H1 (cell line): ENCODE data around the gene CCN6. TPM values are rescaled to one million over a fixed set of nuclear protein-coding genes. Genes with fewer than 3 reads are reported as not detected.

Source experiments
- CTCF ChIA-PET: fragments of 300-600 bp; sonication (Branson Sonifier 250); formaldehyde crosslinking; loops from one replicate; lab custom pipeline; 2021; ENCODE audit not compliant: partially characterized antibody; lab: Charles Lee
- POLR2A ChIA-PET: fragments of 300-600 bp; sonication (Branson Sonifier 250); formaldehyde crosslinking; loops from one replicate; lab custom pipeline; 2021; ENCODE audit warnings: inconsistent platforms; ENCODE audit not compliant: partially characterized antibody; lab: Charles Lee
- DNase-seq, 2 experiments: peaks; one replicate each; pipeline versions ENCODE4 v3.0.0 to v3.0.0-alpha.2; 2010 to 2022; ENCODE audit warnings: low spot score in 2 of 2, low read depth in 1 of 2, mixed read lengths in 1 of 2
- FAIRE-seq: peaks from 2 replicates; lab custom pipeline; 2011; peaks lifted over from hg19 to GRCh38; lab: Jason Lieb, UNC
- H2AFZ ChIP-seq: 2 replicates; pipeline ENCODE4 v1.8.1; 2012; ENCODE audit warnings: low read length, inconsistent platforms
- H2AK5ac ChIP-seq: 2 replicates; pipeline ENCODE4 v1.6.1; 2013; ENCODE audit warnings: low read depth, low read length
- H2BK120ac ChIP-seq: replicated peaks from 2 replicates; pipeline ENCODE3; 2013; ENCODE audit warnings: low read depth, low read length, inconsistent platforms
- H2BK12ac ChIP-seq: 2 replicates; pipeline ENCODE4 v1.6.1; 2013; ENCODE audit warnings: low read depth, low read length
- H2BK15ac ChIP-seq: 2 replicates; pipeline ENCODE4 v1.6.1; 2013; ENCODE audit warnings: low read length
- H2BK20ac ChIP-seq: 2 replicates; pipeline ENCODE4 v1.6.1; 2013; ENCODE audit warnings: low read length
- H2BK5ac ChIP-seq: 2 replicates; pipeline ENCODE4 v1.6.1; 2013; ENCODE audit warnings: low read depth, low read length
- H3K14ac ChIP-seq: 2 replicates; pipeline ENCODE4 v1.6.1; 2013; ENCODE audit warnings: inconsistent platforms; ENCODE audit not compliant: insufficient read length
- H3K18ac ChIP-seq: 2 replicates; pipeline ENCODE4 v1.6.1; 2013; ENCODE audit warnings: low read length; ENCODE audit errors: extremely low read depth
- H3K23ac ChIP-seq: 2 replicates; pipeline ENCODE4 v1.6.1; 2013; ENCODE audit warnings: inconsistent platforms; ENCODE audit not compliant: insufficient read length
- H3K23me2 ChIP-seq: 2 replicates; pipeline ENCODE4 v1.6.1; 2013; ENCODE audit warnings: low read depth, low read length
- H3K27ac ChIP-seq: 2 replicates; pipeline ENCODE4 v1.6.1; 2011; ENCODE audit warnings: low read depth, low read length, inconsistent platforms
- H3K27me3 ChIP-seq, 4 experiments: replicated peaks in 1 of 4; 1 replicate in 1 of 4; 2 replicates in 3 of 4; pipeline versions ENCODE4 v1.6.1 to v1.8.1; 2011 to 2013; ENCODE audit warnings: low read length in 3 of 4, mild to moderate bottlenecking in 3 of 4, inconsistent platforms in 2 of 4, mixed read lengths in 2 of 4, moderate library complexity in 1 of 4; ENCODE audit not compliant: control insufficient read depth in 3 of 4, insufficient read depth in 3 of 4; ENCODE audit errors: extremely low read depth in 1 of 4
- H3K36me3 ChIP-seq, 4 experiments: 2 replicates each; pipeline versions ENCODE4 v1.6.1 to v1.8.1; 2011 to 2013; ENCODE audit warnings: mild to moderate bottlenecking in 4 of 4, low read length in 3 of 4, moderate library complexity in 2 of 4, control low read depth in 1 of 4, inconsistent platforms in 1 of 4; ENCODE audit not compliant: insufficient read depth in 4 of 4, control insufficient read depth in 2 of 4
- H3K4ac ChIP-seq: replicated peaks from 2 replicates; pipeline ENCODE3; 2013; ENCODE audit warnings: low read length, low read depth, mixed read lengths, inconsistent platforms; ENCODE audit not compliant: insufficient read length
- H3K4me1 ChIP-seq, 4 experiments: replicated peaks in 1 of 4; 1 replicate in 1 of 4; 2 replicates in 3 of 4; pipeline versions ENCODE4 v1.6.1 to v1.8.1; 2011 to 2013; ENCODE audit warnings: low read length in 3 of 4, inconsistent platforms in 2 of 4, mixed read lengths in 1 of 4; ENCODE audit not compliant: insufficient read depth in 4 of 4, control insufficient read depth in 3 of 4
- H3K4me2 ChIP-seq, 2 experiments: 2 replicates each; pipeline versions ENCODE4 v1.6.1 to v1.8.1; 2011 to 2013; ENCODE audit warnings: low read depth in 2 of 2, low read length in 2 of 2, control low read depth in 1 of 2, inconsistent platforms in 1 of 2, mild to moderate bottlenecking in 1 of 2; ENCODE audit not compliant: insufficient read depth in 1 of 2
- H3K4me3 ChIP-seq, 4 experiments: fragments of 200-600, 300-600 bp in 1 of 4; sonication (generic), shearing (Covaris generic), sonication (Bioruptor Twin) in 1 of 4; 2 replicates each; pipeline versions ENCODE4 v1.5.1 to v1.8.1; 2011 to 2016; ENCODE audit warnings: low read length in 4 of 4, low read depth in 3 of 4, control low read depth in 2 of 4, inconsistent platforms in 2 of 4, mild to moderate bottlenecking in 2 of 4, mixed read lengths in 1 of 4, moderate library complexity in 1 of 4; ENCODE audit not compliant: insufficient read depth in 2 of 4; ENCODE audit errors: extremely low read depth in 1 of 4
- H3K56ac ChIP-seq: replicated peaks from 2 replicates; pipeline ENCODE3; 2013; ENCODE audit warnings: low read depth, mild to moderate bottlenecking, mixed read lengths, low read length, inconsistent platforms; ENCODE audit not compliant: insufficient read length
- H3K79me1 ChIP-seq: 2 replicates; pipeline ENCODE4 v1.6.1; 2013; ENCODE audit warnings: low read depth, low read length, control low read depth
- H3K79me2 ChIP-seq, 2 experiments: 2 replicates each; pipeline versions ENCODE4 v1.6.1 to v1.8.1; 2012 to 2013; ENCODE audit warnings: low read length in 2 of 2, mild to moderate bottlenecking in 2 of 2, inconsistent platforms in 1 of 2; ENCODE audit not compliant: insufficient read depth in 2 of 2, control insufficient read depth in 1 of 2
- H3K9ac ChIP-seq, 4 experiments: replicated peaks in 1 of 4; 1 replicate in 1 of 4; 2 replicates in 3 of 4; pipeline versions ENCODE4 v1.6.1 to v1.8.1; 2011 to 2013; ENCODE audit warnings: low read depth in 3 of 4, low read length in 3 of 4, control low read depth in 2 of 4, mild to moderate bottlenecking in 2 of 4, moderate library complexity in 2 of 4, inconsistent platforms in 1 of 4; ENCODE audit errors: extremely low read depth in 1 of 4
- H3K9me3 ChIP-seq, 2 experiments: 2 replicates each; pipeline versions ENCODE4 v1.6.1 to v1.8.1; 2012 to 2013; ENCODE audit warnings: mild to moderate bottlenecking in 2 of 2, moderate library complexity in 2 of 2, control low read depth in 1 of 2, inconsistent platforms in 1 of 2, low read depth in 1 of 2, low read length in 1 of 2, mixed read lengths in 1 of 2; ENCODE audit not compliant: insufficient read depth in 2 of 2
- H4K20me1 ChIP-seq, 2 experiments: replicated peaks in 1 of 2; 2 replicates each; pipeline versions ENCODE3 to v1.8.1; 2011 to 2013; ENCODE audit warnings: inconsistent platforms in 2 of 2, low read length in 2 of 2, mild to moderate bottlenecking in 1 of 2; ENCODE audit not compliant: insufficient read depth in 2 of 2, control insufficient read depth in 1 of 2
- H4K5ac ChIP-seq: 2 replicates; pipeline ENCODE4 v1.6.1; 2013; ENCODE audit warnings: low read length, low read depth, mixed read lengths, inconsistent platforms; ENCODE audit not compliant: insufficient read length
- H4K8ac ChIP-seq: 2 replicates; pipeline ENCODE4 v1.8.0; 2013; ENCODE audit warnings: mild to moderate bottlenecking, moderate library complexity, low read length, inconsistent platforms; ENCODE audit not compliant: insufficient read depth; ENCODE audit errors: extremely low read depth
- H4K91ac ChIP-seq: replicated peaks from 2 replicates; pipeline ENCODE3; 2013; ENCODE audit warnings: low read length, mixed read lengths, inconsistent platforms; ENCODE audit not compliant: insufficient read length
- ATF3 ChIP-seq: IDR thresholded peaks from 2 replicates; pipeline ENCODE4 v1.6.1; 2011; ENCODE audit warnings: low read depth, mild to moderate bottlenecking, low read length; ENCODE audit not compliant: insufficient read depth
- CEBPB ChIP-seq: IDR thresholded peaks from 2 replicates; pipeline ENCODE4 v1.6.1; 2012; ENCODE audit warnings: low read depth, low read length
- GABPA ChIP-seq: IDR thresholded peaks from 2 replicates; pipeline ENCODE4 v1.6.1; 2011; ENCODE audit warnings: mild to moderate bottlenecking, low read length, moderate library complexity, borderline replicate concordance; ENCODE audit not compliant: insufficient read depth
- GTF2F1 ChIP-seq: IDR thresholded peaks from 2 replicates; pipeline ENCODE4 v1.6.1; 2012; ENCODE audit warnings: low read depth, low read length, improper control_type of control experiment, borderline replicate concordance
- JUND ChIP-seq: IDR thresholded peaks from 2 replicates; pipeline ENCODE4 v1.6.1; 2011; ENCODE audit warnings: mild to moderate bottlenecking, improper control_type of control experiment, low read length
- MAX ChIP-seq: IDR thresholded peaks from 2 replicates; pipeline ENCODE4 v1.6.1; 2012; ENCODE audit warnings: inconsistent platforms
- PHF8 ChIP-seq: fragments of 200-600 bp; sonication (generic); conservative IDR thresholded peaks from 2 replicates; pipeline ENCODE4 v1.7.1; 2012; ENCODE audit warnings: low read depth, mild to moderate bottlenecking, inconsistent platforms, low read length, moderate library complexity
- POLR2A ChIP-seq, 2 experiments: IDR thresholded peaks; 1 replicate in 1 of 2; 2 replicates in 1 of 2; pipeline ENCODE4 v1.6.1; 2011; ENCODE audit warnings: low read depth in 2 of 2, low read length in 2 of 2, mild to moderate bottlenecking in 2 of 2; ENCODE audit errors: control extremely low read depth in 1 of 2
- RFX5 ChIP-seq: IDR thresholded peaks from 2 replicates; pipeline ENCODE4 v1.6.1; 2011; ENCODE audit warnings: low read depth, low read length, improper control_type of control experiment, borderline replicate concordance
- SIRT6 ChIP-seq: IDR thresholded peaks from one replicate; pipeline ENCODE4 v1.7.1; 2012; ENCODE audit warnings: low read length, inconsistent platforms
- SUZ12 ChIP-seq: fragments of 200-600 bp; sonication (generic); IDR thresholded peaks from 2 replicates; pipeline ENCODE4 v1.6.1; 2012; ENCODE audit warnings: mild to moderate bottlenecking, inconsistent platforms, low read length, moderate library complexity, mixed read lengths
- TEAD4 ChIP-seq: IDR thresholded peaks from 2 replicates; pipeline ENCODE4 v1.6.1; 2012; ENCODE audit warnings: low read depth, low read length, inconsistent platforms, mixed read lengths
- ZNF274 ChIP-seq: IDR thresholded peaks from 2 replicates; pipeline ENCODE4 v1.7.0; 2012; ENCODE audit warnings: low read length, borderline replicate concordance; ENCODE audit errors: extremely low read depth
- WGBS, 2 experiments: shearing (Covaris generic) in 1 of 2; methylation state at CpG; one replicate each; pipeline versions ENCODE4 v1.1.6 to v1.1.7; 2013 to 2015; ENCODE audit warnings: low lambda C conversion rate in 2 of 2, mixed read lengths in 2 of 2, inconsistent platforms in 1 of 2, low coverage in 1 of 2, missing lambda C conversion rate in 1 of 2; ENCODE audit not compliant: insufficient replicate concordance in 2 of 2, insufficient coverage in 1 of 2, insufficient read length in 1 of 2; ENCODE audit errors: extremely low coverage in 1 of 2, missing lambda C conversion rate in 1 of 2; 5-methylcytosine and 5-hydroxymethylcytosine counted together
- polyA plus RNA-seq, 7 experiments: library from polyadenylated mRNA; depleted of rRNA in 3 of 7; stranded (reverse) in 5 of 7; unstranded in 2 of 7; fragments of >200 nt in 5 of 7; fragments of 200-250 nt in 2 of 7; gene quantifications; 1 replicate in 5 of 7; 2 replicates in 1 of 7; 4 replicates in 1 of 7; pipeline versions ENCODE4 v1.2.1 to v1.2.3, GENCODE V29; 2011 to 2013; ENCODE audit warnings: missing spikeins in 2 of 7, mixed read lengths in 2 of 7
- total RNA-seq: library from RNA; stranded (reverse); fragmentation: NEBNext Ultra II Directional; extraction: Animal tissue kit (Norgen Biotek cat#: 25700); gene quantifications from 2 replicates; pipeline ENCODE4 v1.2.1, GENCODE V29; 2021
- TF ChIP-seq, protein P1 (sequence below): IDR thresholded peaks from 2 replicates; pipeline ENCODE4 v1.6.1; 2012; ENCODE audit warnings: inconsistent platforms

CCN6 gene
- total and polyA plus RNA-seq, 2 of the 8 experiments (the other 6 are each of a cell fraction or from before 2014, with no cell fraction given) = not detected

DNA sequence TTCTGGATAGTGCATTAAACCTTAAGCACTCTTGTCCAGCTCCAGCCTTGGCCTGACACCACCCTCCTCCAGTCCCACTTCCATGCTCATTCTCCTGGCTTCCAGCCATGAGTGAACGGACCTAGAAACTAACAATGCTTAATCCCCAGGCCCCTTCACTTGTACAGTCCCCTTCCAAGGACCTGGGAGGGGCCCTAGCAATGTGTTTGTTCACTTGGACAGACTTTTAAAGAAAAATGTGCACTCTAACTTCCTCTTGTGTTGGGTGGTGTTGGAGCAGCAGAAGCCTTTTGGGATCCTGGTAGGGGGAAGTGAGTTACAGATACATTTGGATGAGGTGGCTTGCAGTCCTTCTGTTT lies 48.9 kb upstream of the CCN6 start:
- 85% methylated on average over 1 of the region's 1 CpG; no CpG with 5 or more reads in 1 of the 2 experiments for whole genome bisulfite sequencing, 2 experiments
- Histone ChIP-seq H3K4me2 (no peak overlapping the region), H3K27ac (no peak overlapping the region), H3K4me1 (no peaks in the 10 kb centered on the region), H3K4me3 (no peak overlapping the region), H2BK12ac (no peak overlapping the region), H4K91ac (no peak overlapping the region), H4K20me1 (no peaks in the 10 kb centered on the region), H3K23ac (no peak overlapping the region), H3K14ac (no peak overlapping the region), H3K36me3 (no peaks in the 10 kb centered on the region), H2BK20ac (no peak overlapping the region), H4K5ac (no peak overlapping the region), H3K56ac (no peak overlapping the region), H2AK5ac (no peak overlapping the region), H3K18ac (no peak overlapping the region), H2AFZ (no peak overlapping the region), H3K79me2 (no peaks in the 10 kb centered on the region), H3K9ac (no peak overlapping the region), H2BK15ac (no peak overlapping the region), H3K27me3 (no peaks in the 10 kb centered on the region), H3K23me2 (no peaks in the 10 kb centered on the region), H3K79me1 (no peaks in the 10 kb centered on the region; the same call in 1 of the 2 replicates), H2BK120ac (no peak overlapping the region), H2BK5ac (no peak overlapping the region), H3K9me3 (no peaks in the 10 kb centered on the region), H3K4ac (no peak overlapping the region), H4K8ac (no peak overlapping the region)
- DNase-seq (no peak), FAIRE-seq (no peak)
- POLR2A ChIA-PET = no interaction called here
- CTCF ChIA-PET = interaction anchor here (0.7 to 1.2 kb wide), 3 partner anchors 24 to 138 kb away, joined by 3 to 4 read pairs (median 3); no protein-coding TSS in a partner anchor
- TF ChIP-seq GABPA (no peak), ZNF274 (no peak), RFX5 (no peak), SIRT6 (no peak), ATF3 (no peak), TEAD4 (no peak), JUND (no peak), PHF8 (no peak), SUZ12 (no peak), GTF2F1 (no peak), CEBPB (no peak), MAX (no peak), POLR2A (IDR thresholded peaks at IDR 0.05; ENCODE audit: control extremely low read depth in 1 of 2, low read depth in 2 of 2, low read length in 2 of 2) (no peak)
- TF ChIP-seq, protein P1, sequence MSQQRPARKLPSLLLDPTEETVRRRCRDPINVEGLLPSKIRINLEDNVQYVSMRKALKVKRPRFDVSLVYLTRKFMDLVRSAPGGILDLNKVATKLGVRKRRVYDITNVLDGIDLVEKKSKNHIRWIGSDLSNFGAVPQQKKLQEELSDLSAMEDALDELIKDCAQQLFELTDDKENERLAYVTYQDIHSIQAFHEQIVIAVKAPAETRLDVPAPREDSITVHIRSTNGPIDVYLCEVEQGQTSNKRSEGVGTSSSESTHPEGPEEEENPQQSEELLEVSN = no peak
